Heart left ventricle (tissue), 16 donors: ENCODE results near the gene NTHL1. TPM values are rescaled to one million over a fixed set of nuclear protein-coding genes. Genes with fewer than 3 reads are reported as not detected.

ENCODE experiments used
- ATAC-seq, 4 donors: fragments of 200-7000 bp; cut with Tn5 transposase; one replicate each; pipeline ENCODE4 v1.9.1; 2020 to 2022; ENCODE audit warnings: moderate library complexity in 4 of 4, mild to moderate bottlenecking in 3 of 4, moderate number of reproducible peaks in 1 of 4
- DNase-seq, 5 donors: peaks; one replicate each; pipeline ENCODE4 v3.0.0-alpha.2; 2020
- H3K27ac ChIP-seq, 12 donors: fragments of 200-600 bp; sonication (generic) in 4 of 12; one replicate each; pipeline versions ENCODE4 v1.5.0 to v1.8.0; 2016 to 2022; ENCODE audit warnings: mild to moderate bottlenecking in 2 of 12
- H3K27me3 ChIP-seq, 9 donors: fragments of 200-600 bp; sonication (generic) in 2 of 9; one replicate each; pipeline versions ENCODE4 v1.5.1 to v1.8.0; 2016 to 2022; ENCODE audit warnings: mild to moderate bottlenecking in 3 of 9
- H3K36me3 ChIP-seq, 9 donors: fragments of 200-600 bp; sonication (generic) in 2 of 9; one replicate each; pipeline versions ENCODE4 v1.5.0 to v1.8.0; 2018 to 2022; ENCODE audit warnings: mild to moderate bottlenecking in 2 of 9
- H3K4me1 ChIP-seq, 12 donors: fragments of 200-600 bp; sonication (generic) in 4 of 12; one replicate each; pipeline versions ENCODE4 v1.5.0 to v1.8.0; 2016 to 2022; ENCODE audit warnings: mild to moderate bottlenecking in 3 of 12
- H3K4me3 ChIP-seq, 12 donors: fragments of 200-600 bp; sonication (generic) in 4 of 12; one replicate each; pipeline versions ENCODE4 v1.5.0 to v1.8.0; 2017 to 2022; ENCODE audit warnings: mild to moderate bottlenecking in 9 of 12, moderate library complexity in 4 of 12
- H3K9me3 ChIP-seq, 12 donors: fragments of 200-600 bp; sonication (generic) in 4 of 12; one replicate each; pipeline versions ENCODE4 v1.5.0 to v1.8.0; 2016 to 2022; ENCODE audit warnings: mild to moderate bottlenecking in 1 of 12
- POLR2A ChIP-seq, 2 donors: fragments of 450-650 bp; IDR thresholded peaks; one replicate each; pipeline ENCODE4 v1.6.1; 2017; ENCODE audit warnings: antibody characterized with exemption in 2 of 2, mild to moderate bottlenecking in 2 of 2, moderate library complexity in 2 of 2
- WGBS, 4 donors: extraction: QIAGEN DNeasy Blood & Tissue Kit in 2 of 4; methylation state at CpG; one replicate each; pipeline versions ENCODE4 v1.1.5 to v1.1.7; 2013 to 2018; 5-methylcytosine and 5-hydroxymethylcytosine counted together
- intact Hi-C, 10 donors: fragments of 100-400 bp; cut with DNase I; formaldehyde crosslinking; loops; one replicate each; pipeline versions ENCODE4 v1.11.1 to v1.14.2; 2022
- polyA plus RNA-seq, 2 donors: library from polyadenylated mRNA; stranded (reverse); fragments of 200-250 nt; gene quantifications; one replicate each; pipeline ENCODE4 v1.2.3, GENCODE V29; 2013
- total RNA-seq, 9 donors: library from RNA; depleted of rRNA in 2 of 9; stranded (reverse); fragments of >200 nt in 2 of 9; fragmentation: NEBNext Ultra II Directional in 3 of 9; extraction: Animal tissue kit (Norgen Biotek cat#: 25700) in 3 of 9; gene quantifications; one replicate each; pipeline versions ENCODE4 v1.1.0 to v1.2.4, GENCODE V29; 2016 to 2023
- TF ChIP-seq, protein P1 (sequence below), 12 donors: fragments of 200-600 bp; sonication (generic) in 4 of 12; IDR thresholded peaks; one replicate each; pipeline versions ENCODE4 v1.5.0 to v1.8.0; 2018 to 2022; ENCODE audit warnings: antibody characterized with exemption in 12 of 12, mild to moderate bottlenecking in 5 of 12
- donor health status: ischemic (EF 13 %, LVEDD 7.1; RV severe dilation, severe dysfunction).
- donor health status: healthy with polysubstance abuse.
- donor health status: DM: no; HTN: yes; CAD: no.
- donor health status: DM: no; HTN: no; CAD: no.
- donor health status: ischemic (EF 25% LVEDD 6.9; RV normal size, moderate dysfunction).
- donor health status: ischemic (EF 25% LVEDD 5.7; RV mildly dilated, moderate dysfunction).
- donor health status: healthy.
- donor health status: DM: yes; HTN: yes; CAD: no.
- donor health status: ischemic (EF 35%, LVEDD 5.7; RV mildly dilated, moderate dysfunction).
- donor health status: nonischemic (EF 11% LVEDD 7.7; RV severe dilation, severe dysfunction).
- donor health status: DM: yes; HTN: yes; CAD: no.
- donor health status: PGD.
- donor health status: ischemic (EF 29% LVEDD 5.4; RV normal size, mild dysfunction).
- donor health status: nonischemic (EF 23%, LVEDD 6.1; RV moderate dilation, normal function).

The NTHL1 gene
- total and polyA plus RNA-seq, 11 donors = 9.0 to 32.3 (median 12.2) TPM

DNA sequence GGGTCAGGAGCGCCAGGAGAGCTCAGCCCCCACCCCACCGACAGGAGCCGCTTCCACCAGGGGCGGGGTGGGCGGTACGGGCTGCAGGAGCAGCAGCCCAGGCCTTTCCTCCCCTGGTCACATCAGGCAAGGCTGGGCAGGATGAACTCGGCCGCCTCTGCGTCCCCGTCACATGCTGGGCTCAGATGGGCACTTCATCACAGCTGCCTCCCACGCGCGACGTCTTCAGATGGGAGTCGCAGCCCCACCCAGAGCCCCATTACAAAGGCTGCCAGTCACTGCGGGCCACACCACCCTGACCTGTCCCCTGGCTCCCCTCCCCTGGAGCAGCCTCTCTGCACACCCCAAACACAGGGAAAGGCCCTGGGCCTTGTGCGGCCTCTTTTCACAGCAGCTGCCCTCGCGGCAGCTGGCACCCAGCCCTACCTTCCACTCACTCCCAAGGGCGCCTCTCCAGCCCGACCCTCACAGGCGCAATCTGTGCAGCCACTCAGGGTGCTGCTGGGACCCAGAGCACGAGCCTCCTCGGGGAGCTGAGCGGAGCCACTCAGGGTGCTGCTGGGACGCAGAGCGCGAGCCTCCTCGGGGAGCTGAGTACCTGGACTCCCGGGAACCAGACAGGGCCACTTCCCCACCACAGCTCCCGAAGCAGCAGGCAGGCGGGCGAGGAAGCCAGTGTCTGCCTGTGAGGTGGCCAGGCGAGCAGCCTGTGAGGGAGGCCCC, 42.7 kb downstream of the NTHL1 start:
- TF ChIP-seq, protein P1, sequence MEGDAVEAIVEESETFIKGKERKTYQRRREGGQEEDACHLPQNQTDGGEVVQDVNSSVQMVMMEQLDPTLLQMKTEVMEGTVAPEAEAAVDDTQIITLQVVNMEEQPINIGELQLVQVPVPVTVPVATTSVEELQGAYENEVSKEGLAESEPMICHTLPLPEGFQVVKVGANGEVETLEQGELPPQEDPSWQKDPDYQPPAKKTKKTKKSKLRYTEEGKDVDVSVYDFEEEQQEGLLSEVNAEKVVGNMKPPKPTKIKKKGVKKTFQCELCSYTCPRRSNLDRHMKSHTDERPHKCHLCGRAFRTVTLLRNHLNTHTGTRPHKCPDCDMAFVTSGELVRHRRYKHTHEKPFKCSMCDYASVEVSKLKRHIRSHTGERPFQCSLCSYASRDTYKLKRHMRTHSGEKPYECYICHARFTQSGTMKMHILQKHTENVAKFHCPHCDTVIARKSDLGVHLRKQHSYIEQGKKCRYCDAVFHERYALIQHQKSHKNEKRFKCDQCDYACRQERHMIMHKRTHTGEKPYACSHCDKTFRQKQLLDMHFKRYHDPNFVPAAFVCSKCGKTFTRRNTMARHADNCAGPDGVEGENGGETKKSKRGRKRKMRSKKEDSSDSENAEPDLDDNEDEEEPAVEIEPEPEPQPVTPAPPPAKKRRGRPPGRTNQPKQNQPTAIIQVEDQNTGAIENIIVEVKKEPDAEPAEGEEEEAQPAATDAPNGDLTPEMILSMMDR (IDR thresholded peaks at IDR 0.05) = no peak
- TF ChIP-seq POLR2A (IDR thresholded peaks at IDR 0.05) = no peak
- ATAC-seq (no peak), DNase-seq (no peak)
- intact Hi-C loops = loop anchor here in 2 of 10 donors (10.0 kb wide), 2 partner anchors 150 to 500 kb away; partner anchors contain the start of gene TRAF7 (in 1 of the 2)
- peaks cover 0 to 36% (median 31%) of the 10 kb centered on the region in 9 donors for H3K36me3 ChIP-seq
- no peak overlapping the region for H3K27ac ChIP-seq
- no peaks in the 10 kb centered on the region for H3K9me3 ChIP-seq
- no peak overlapping the region for H3K4me3 ChIP-seq
- peaks cover 17 to 65% (median 45%) of the 10 kb centered on the region in 12 donors for H3K4me1 ChIP-seq
- no peaks in the 10 kb centered on the region for H3K27me3 ChIP-seq
- WGBS, 4 donors = 72 to 82% (median 76%) methylated on average over 15 to 34 of the region's 34 CpGs

DNA sequence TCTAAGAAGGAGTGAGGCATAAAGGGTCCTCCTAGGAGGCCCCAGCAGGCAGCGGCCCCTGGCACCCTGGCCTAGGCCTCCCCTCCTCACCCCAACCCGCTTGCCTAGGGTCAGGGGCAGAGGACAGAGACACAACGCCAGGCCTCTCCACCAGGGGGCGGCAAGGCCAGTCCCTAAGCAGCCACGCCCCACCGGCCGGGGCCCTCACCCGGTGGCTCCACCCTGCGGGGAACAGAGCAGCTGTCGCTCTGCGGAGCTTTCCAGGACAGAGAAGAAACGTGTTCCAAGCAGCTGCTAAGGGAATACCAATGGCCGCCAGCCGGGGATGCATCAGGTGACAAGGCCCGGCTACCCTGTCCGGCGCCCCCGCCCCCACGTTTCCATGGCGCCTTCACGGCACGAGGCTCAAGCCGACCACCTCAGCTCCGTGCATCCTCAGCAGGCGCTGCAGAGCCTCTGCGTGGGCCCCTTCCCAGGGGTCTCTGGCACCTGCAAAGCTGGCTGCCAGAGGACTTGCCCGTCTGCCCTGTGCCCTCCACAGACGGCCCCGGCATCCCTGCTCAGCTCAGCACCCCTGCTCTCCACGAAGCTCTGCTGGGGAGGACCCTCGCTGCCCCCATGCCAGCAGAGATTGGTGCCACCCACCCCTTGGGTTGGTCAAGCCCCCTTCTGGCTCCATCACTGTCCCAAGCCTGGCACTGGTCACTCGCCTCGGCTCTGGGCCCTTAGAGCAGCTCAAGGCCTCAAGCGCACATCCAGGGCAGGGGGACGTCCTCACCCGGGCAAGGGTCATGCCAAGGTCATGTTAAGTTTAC, 43.6 kb downstream of the NTHL1 start:
- peaks cover 0 to 46% (median 40%) of the 10 kb centered on the region in 9 donors for H3K36me3 ChIP-seq
- peak overlapping the region in 4 of 12 donors; percentile 2 to 32 (median 7) for H3K27ac ChIP-seq

GRCh38 chr16:2003231-2003826, 44.3 kb downstream of the NTHL1 start:
- Histone ChIP-seq H3K27ac (no peak overlapping the region), H3K27me3 (no peaks in the 10 kb centered on the region), H3K4me3 (peak overlapping the region in 1 of 12 donors; percentile 31), H3K4me1 (peaks cover 12 to 54% (median 37%) of the 10 kb centered on the region in 12 donors), H3K36me3 (peaks cover 0 to 53% (median 46%) of the 10 kb centered on the region in 9 donors), H3K9me3 (no peaks in the 10 kb centered on the region)
- no peak for DNase-seq
- WGBS, 4 donors = 80 to 87% (median 83%) methylated on average over 8 of the region's 8 CpGs
- no peak for TF ChIP-seq POLR2A (IDR thresholded peaks at IDR 0.05)
- TF ChIP-seq, protein P1 (IDR thresholded peaks at IDR 0.05) = no peak
- ATAC-seq = no peak
- intact Hi-C loops = loop anchor here in 2 of 10 donors (10.0 kb wide), 2 partner anchors 151 to 501 kb away; partner anchors contain the start of gene TRAF7 (in 1 of the 2)

More for the DNA sequence above, 43.6 kb downstream of the NTHL1 start:
- TF ChIP-seq, protein P1 (IDR thresholded peaks at IDR 0.05) = peak; percentile 91 to 98 (median 95)
- TF ChIP-seq POLR2A (IDR thresholded peaks at IDR 0.05) = peak in 1 of 2 donors; percentile 11
- WGBS, 4 donors = 27 to 52% (median 30%) methylated on average over 15 to 36 of the region's 36 CpGs
- no peaks in the 10 kb centered on the region for H3K9me3 ChIP-seq
- H3K4me1 ChIP-seq = peaks cover 17 to 61% (median 44%) of the 10 kb centered on the region in 12 donors
- intact Hi-C loops = loop anchor here in 2 of 10 donors (10.0 kb wide), 2 partner anchors 151 to 501 kb away; partner anchors contain the start of gene TRAF7 (in 1 of the 2)
- peak; percentile 88 to 95 (median 93) for DNase-seq
- H3K27me3 ChIP-seq = no peaks in the 10 kb centered on the region
- peak overlapping the region in 7 of 12 donors; percentile 5 to 41 (median 25) for H3K4me3 ChIP-seq
- ATAC-seq = peak; percentile 75 to 90 (median 86)
